ENCODE results near the gene ENO3.

The ENO3 gene

DNA sequence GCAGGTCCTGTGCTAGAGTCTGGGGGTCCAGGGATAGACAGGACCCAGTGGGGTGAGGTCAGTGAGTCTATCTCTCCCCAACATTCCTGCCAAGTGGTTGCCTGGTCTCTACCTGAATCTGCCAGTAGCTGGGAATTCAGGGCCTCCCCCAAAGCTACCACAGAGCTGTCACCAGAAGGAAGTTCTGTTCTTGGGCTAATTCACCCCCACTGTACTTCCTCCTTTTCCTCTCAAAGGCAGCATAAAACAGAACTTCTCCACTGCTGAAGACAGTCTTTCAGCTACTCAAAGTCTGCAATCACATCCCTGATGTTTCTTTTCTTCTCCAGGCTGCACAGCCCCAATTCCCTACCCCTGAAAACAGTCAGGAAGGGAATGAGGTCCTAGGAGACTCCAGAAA lies 27.8 kb downstream of the ENO3 start:
- DNase-seq = no peak

DNA sequence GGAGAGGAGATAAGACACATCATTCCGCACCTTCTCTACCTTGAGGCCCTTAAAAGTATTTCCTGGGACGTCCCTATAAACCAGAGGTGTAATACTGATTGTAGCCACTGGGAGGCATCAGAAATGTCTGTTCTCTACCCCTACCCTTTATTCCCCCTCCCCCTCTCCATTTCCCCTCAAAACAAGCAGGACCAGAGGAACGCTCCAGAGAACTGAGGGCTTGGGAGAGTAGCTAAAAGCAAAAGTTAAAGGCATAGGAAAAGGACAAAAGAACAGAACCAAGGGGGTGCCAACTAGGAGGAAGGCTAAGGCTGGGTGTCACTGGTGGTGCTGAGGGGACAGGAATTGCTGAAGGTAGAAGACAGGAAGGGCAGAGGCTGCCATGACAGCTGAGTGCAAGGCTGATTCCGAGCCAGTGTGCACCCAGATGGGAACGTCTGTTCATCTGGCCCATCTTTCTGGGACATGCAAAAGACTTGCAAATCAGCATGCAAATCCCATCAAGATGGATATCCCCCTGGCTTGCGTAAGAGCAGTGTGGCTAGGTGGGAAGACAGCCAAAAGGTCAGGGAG lies 29.8 kb downstream of the ENO3 start:
- peak; percentile 71 for DNase-seq

DNA sequence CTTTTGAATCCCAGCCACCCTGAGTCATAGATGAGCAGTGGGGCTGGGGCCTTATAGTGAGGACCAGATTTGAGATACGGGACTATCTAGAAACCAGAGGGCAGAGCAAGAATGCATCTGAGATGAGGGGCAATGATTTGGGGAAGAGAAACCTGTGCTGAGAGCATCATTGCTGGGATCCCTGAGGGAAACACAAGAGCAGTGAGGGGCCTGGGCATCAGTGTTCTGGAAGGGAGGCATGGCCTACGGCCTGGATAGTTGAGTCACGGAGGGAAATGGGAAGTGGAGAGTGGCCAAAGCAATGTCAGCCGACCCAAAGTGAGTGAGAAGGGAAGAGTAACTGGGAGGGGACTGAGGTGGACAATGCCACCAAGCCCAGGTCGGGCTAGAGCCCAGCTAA lies 31.4 kb downstream of the ENO3 start:
- DNase-seq = no peak

DNA sequence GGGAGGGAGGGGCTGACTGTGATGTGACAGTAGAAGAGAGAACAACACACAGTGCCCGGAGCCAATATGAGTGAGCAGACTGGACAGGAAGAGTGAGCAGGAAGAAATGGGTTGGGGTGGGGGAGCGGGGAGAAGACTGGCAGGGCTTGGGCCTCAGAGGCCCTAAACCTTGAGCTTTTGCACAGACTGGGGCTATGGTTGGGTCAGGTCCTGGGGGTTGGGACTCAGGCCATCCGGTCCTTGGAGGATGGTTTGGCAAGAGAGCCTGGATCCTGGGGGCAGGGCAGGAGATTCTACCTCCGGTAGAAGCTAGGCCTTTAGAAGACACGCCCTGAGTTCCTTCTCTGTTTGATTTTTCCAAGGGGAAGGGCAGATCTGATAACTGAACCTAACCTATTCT lies 35.5 kb downstream of the ENO3 start:
- DNase-seq = no peak

DNA sequence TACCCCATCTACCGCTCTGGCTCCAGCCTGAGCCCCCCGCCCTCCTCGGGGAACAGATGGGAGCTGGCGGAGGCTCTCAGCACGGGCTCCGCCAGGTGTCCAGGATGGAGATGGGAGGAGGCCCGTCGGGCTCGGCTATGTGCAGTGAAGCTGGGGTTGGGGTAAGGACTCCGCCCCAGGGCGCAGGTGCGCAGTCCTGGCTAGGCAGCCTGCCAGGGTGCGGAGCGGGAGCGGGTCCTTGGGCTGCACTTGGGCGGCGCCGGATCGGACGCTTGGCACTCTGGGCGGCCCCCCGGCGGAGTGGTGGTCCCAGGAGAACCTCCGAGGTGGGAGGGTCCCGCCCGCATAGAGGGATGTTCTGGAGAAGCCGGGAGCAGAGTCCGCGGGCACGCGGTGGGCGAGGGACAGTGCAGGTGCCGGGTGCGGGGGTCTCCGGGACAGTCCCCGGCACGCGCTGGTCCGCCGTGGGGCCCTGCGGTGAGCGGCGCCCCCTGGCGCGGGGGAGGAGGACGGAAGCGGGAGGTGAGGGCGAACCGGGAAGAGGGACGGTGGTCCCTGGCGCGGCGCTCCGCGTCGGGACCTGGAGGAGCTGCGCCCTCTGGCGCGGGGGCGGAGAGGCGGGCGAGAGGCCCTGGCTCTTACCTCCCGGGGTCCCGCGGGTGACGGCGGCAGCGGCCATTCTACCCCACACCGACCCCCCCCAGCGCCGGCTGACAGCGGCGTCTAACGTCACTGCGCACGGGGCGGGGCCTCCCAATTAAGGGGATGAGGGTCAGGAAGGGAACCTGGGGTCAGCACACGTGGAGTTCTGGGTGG lies 36.2 kb downstream of the ENO3 start, which contains the start of gene CAMTA2:
Gene CAMTA2, minus strand, starts transcription at position 725 of the 816 bp plus-strand sequence. CDS start 1,453 bp downstream, outside the sequence.
- DNase-seq = peak; percentile 96

DNA sequence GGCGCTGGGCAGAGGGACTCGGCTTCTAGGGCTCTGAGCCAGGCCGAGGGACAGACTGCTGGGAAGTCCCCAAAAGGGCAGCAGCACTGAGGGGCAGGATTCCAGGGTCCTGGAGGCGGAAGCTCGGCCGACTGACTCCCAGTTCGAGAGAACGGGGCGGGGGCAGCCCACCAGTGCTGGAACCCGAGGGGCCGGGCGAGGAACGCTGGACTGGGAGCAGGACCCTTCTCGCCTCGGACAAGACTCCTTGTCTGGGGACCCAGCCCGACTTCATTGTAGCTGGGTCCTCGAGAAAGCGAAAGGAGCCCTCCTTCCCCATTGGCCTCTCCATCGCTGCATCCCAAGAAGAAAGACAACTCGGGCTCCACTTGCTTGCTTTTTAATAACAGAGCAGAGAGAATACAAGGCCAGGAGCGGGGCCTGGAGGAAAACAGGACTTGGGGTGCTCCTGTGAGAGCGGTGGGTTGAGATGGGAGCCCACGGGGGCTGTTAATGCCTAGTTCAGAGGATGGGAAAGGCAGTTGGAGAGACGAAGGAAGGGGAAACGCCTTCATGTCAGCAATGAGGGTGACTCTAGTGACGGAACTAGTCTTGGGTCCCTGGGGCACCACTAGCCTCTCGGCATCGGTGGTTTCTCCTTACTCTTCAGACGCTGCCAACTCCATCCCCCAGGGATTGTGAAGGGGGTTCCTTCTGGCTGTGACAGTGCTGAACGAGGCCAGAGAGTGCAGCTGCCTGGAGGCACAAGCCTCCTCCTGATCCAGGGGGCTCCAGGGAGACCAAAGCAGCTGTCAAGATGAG lies 37.0 kb downstream of the ENO3 start:
- no peak for DNase-seq

DNA sequence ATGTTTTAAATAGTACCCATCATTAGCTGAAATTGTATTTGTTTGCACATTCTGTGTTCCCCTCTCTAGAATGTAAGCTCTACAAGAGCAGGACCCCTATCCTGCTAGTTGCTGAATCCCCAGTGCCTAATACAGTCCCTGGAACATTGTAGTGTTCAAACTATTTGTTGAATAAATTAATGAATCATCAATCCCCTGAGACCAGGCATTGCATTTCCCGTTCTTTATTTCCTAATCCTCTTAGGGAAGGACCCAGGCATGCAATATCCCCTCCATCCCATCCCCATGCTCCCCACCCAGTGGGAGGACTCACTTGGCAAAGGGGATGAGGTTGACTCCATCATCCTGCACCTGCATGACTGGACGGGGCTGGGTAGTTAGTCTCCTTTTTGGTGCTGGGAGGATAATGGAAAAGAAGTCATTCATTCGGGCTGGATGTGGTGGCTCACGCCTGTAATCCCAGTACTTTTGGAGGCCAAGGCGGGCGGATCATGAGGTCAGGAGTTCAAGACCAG lies 43.2 kb downstream of the ENO3 start:
- DNase-seq = no peak

DNA sequence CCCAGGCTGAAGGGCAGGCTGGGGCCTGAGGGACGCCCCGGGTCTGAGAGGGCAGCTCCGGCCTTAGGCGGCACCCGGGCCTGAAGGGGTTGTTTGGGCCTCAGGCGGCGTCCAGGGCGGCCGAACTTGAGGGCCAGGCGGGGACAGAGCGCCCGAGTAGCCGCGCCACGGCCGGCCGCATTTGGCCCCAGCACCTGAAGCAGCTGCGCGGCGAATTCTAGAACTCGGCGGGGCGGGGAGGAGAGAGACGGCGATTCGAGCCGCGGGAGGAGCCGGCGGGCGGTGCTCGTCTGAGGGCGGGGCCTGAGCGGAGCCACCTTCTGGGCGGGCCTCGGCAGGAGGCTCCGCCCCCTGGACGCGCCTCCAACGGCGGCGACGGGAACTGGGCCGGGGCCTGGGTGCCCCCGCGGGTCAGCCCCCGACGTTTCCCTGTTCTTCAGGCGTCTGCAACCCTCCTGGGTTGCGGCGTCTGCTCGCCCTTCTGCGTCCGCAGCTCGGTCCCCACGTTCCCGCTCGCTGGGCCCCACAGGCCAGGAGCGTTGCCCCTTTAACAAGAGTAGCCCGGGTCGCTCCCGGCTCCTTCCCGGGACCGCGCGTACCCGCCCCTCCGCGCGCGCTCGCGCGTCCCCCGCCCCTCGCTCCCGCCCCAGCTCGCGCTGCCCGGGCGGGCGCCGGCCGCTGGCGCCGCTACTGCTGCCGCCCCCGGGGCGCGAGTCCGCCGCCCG lies 46.5 kb downstream of the ENO3 start, which contains the start of the genes INCA1 and KIF1C:
Gene INCA1, minus strand, starts transcription at position 221 of the 725 bp plus-strand sequence. CDS start 3,085 bp downstream, outside the sequence.
Gene KIF1C, plus strand, starts transcription at position 649 of the 725 bp plus-strand sequence. CDS start 2,297 bp downstream, outside the sequence.
- peak; percentile 96 for DNase-seq

DNA sequence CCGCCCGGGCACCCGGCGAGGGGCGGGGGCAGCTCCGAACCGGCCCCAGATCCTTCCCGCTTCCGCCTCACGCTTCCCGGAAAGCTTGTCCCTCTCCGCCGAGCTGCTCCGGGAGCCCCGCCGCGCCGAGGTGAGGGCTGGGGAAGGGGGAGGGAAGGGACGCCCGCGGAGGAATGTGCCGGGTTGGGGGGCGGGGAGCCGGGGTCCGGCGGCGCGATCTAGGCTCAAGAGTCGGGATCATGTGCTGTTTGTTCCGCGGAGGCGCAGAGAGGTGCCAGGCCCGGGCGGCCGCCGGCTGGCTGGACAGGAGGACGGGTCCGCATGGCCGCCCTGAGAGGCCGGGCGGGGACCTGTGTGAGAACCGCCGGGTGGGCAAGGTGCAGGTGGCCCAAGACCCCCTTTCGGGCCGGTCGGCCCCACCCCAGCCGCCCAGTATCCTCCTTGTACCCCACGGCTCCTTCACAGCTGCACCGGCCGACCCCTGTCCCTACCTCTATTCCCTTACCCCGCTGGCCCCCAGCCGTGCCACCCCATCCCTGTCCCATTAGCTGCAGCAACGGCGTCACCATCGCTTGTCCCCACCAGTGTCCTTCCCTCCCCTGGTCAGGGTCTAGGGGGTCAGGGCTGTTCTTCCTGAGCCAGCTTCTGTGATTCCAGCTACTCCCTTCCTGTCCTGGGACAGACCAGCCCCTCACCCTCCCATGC lies 47.3 kb downstream of the ENO3 start:
- no peak for DNase-seq

DNA sequence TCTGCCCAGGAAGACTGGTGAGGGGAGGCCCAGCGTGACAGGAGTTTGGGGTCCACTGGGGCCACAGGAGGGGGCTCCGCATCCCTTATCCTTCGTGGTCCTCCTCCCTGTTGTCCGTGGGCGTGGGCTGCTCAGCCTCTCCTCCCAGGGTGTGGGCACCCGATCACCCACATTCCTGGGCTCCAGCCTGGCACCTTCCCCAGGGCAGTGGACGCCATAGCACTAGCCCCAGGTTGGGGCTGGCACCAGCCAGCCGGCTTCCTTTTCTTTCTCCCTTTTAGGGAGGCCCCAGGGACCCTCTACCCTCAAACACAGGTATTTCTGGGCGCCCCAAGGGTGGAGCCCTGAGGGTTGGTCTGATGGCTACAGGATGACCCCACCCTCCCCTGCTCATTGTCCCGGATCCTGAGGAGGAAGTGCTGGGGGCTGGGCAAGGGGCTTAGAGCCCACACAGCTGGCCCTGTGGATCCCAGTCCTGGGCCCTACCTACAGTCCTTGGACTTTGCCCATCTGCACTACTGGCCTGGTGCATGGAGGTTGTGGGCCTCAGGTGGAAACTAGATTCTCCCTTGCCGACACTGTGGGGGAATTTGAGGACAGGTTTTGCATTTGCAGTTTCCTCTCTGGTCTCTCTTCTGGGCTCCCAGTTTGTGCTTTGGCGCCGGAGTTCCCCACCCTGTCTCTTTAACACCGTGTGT lies 48.0 kb downstream of the ENO3 start:
- DNase-seq = no peak

DNA sequence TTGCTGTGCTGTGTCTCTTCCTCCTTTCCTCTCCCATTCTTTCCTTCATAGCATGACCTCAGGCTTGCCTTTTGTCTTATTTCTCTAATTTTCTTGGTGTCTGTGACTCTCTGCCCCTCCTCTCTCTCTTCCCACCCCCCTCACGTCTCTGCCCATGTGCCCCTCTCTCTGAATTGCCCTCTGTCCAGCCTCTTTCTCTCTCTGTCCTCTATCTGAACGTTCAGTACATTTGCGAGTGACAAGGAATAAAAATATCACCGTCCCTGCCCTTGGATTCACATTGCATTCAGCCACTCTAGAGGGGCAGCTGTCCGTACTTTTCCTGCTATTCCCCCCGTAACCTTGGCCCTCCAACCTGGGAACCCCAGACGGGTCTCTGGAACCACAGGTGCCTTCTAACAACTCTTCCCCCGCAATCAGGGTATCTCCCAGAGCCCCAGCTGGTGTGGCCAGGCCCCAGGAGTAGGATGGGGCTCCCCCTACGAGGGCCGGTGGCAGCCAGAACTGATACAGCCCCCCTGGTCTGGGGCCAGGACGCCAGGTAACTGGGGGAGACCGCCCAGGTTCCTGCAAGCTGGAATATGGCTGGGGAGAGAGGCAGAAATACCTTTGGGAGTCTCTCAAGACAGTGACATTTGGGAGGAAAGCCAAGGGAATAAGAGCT lies 48.6 kb downstream of the ENO3 start:
- no peak for DNase-seq

DNA sequence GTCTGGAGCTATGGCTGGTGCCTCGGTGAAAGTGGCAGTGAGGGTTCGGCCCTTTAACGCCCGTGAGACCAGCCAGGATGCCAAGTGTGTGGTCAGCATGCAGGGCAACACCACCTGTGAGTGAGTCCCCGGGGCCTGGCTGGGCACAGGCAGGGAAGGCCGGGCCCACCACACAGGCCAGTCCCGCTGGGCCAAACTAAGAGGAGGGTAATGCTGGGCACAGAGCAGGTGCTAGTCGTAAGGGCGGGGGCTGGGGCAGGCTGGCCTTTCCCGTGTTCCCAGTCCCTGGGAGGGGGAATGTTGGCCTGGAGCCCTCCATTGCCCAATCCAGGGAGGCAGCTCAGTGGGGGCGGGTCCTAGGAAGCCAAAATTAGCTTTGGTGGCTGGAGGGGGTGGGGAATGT lies 49.3 kb downstream of the ENO3 start:
- DNase-seq = no peak

DNA sequence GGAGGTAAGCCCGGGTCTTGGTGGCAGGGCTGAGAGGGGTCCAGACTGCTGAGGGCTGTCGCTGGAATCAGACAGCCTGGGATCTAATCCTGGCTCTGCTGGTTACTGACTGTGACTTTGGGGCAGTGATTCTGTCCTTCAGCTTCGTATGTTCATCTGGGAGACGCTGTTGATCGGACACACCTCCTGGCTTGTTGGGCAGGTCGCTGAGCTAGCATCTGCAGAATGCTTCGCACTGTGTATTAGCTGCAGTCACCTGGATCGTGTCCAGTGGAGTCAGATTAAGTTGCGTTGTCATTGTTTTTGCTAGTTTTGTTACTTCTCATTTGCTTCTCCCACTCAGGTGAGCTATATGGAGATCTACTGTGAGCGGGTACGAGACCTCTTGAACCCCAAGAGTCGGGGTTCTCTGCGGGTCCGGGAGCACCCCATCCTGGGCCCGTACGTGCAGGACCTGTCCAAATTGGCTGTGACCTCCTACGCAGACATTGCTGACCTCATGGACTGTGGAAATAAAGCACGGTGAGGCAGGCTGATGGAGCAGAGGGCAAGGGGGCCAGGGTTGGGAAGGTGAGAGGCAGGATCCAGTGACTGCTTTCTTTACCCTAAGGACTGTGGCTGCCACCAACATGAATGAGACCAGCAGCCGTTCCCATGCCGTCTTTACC lies 51.3 kb downstream of the ENO3 start:
- DNase-seq = no peak

DNA sequence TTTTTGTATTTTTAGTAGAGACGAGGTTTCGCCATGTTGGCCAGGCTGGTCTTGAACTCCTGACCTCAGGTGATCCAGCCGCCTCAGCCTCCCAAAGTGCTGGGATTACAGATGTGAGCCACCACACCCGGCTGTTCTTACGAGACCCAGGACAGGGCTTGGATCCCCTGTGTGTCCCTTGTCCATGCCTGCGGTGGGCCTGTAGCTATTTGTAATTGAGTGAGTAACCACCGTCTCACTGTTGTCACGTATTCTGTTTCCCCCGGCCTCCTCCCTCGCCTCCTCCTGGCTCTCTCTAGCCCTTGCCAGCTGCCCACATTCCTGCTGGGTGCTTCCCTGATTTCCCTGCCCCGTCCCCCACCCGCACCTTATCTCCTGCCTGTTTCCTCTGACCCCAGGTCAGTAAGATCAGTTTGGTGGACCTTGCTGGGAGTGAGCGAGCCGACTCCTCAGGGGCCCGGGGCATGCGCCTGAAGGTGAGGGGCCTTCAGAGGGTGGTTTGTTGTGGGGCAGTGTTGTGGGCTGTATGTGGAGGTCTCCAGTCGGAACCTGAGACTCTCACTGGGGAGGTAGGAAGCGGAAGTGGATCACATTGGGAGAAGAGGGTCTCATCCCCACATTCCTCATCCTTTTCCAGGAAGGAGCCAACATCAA lies 52.4 kb downstream of the ENO3 start:
- no peak for DNase-seq
